ENCODE measurements around the gene DAPK1. TPM values are rescaled to one million over a fixed set of nuclear protein-coding genes. Genes with fewer than 3 reads are reported as not detected.

DAPK1 gene
- polyA plus RNA-seq, 1 of the 3 experiments (the other 2 are of a cell fraction), result 0.61 TPM

- TF ChIP-seq MEF2A (IDR thresholded peaks at IDR 0.05; ENCODE audit: borderline replicate concordance, low read depth) (no peak), NFIC (IDR thresholded peaks at IDR 0.05; ENCODE audit: borderline replicate concordance) (no peak), FOSL2 (IDR thresholded peaks at IDR 0.05; ENCODE audit: borderline replicate concordance, low read depth) (no peak), RAD21 (IDR thresholded peaks at IDR 0.05; ENCODE audit: low read length) (no peak), SIN3A (IDR thresholded peaks at IDR 0.05; ENCODE audit: borderline replicate concordance, low read depth, low read length) (no peak), CTCF (IDR thresholded peaks at IDR 0.05) (no peak), ZBTB33 (IDR thresholded peaks at IDR 0.05; ENCODE audit: borderline replicate concordance, low read depth) (no peak), USF1 (IDR thresholded peaks at IDR 0.05; ENCODE audit: borderline replicate concordance, low read depth) (no peak), RCOR1 (IDR thresholded peaks at IDR 0.05; ENCODE audit: low read length) (no peak), IRF3 (IDR thresholded peaks at IDR 0.05; ENCODE audit: low read depth, low read length) (no peak), NRF1 (IDR thresholded peaks at IDR 0.05; ENCODE audit: low read depth, low read length) (no peak), SMC3 (IDR thresholded peaks at IDR 0.05; ENCODE audit: low read depth, low read length) (no peak), EZH2phosphoT487 (IDR thresholded peaks at IDR 0.05; ENCODE audit: borderline replicate concordance, low read depth) (no peak), MAX (IDR thresholded peaks at IDR 0.05; ENCODE audit: low read depth) (no peak), JUND (IDR thresholded peaks at IDR 0.05) (no peak)
- no peaks in the 10 kb centered on the region for H3K27me3 ChIP-seq (ENCODE audit: insufficient read depth)
- H3K36me3 ChIP-seq (replicated peaks in 1 of 2; ENCODE audit: control insufficient read depth in 1 of 2, insufficient read depth in 2 of 2, low read length in 1 of 2), result no peaks in the 10 kb centered on the region
- DNase-seq, result no peak
- H3K9me2 ChIP-seq, result no peaks in the 10 kb centered on the region
- H3K4me1 ChIP-seq (ENCODE audit: control insufficient read depth in 1 of 2, insufficient read depth in 2 of 2, low read depth in 1 of 2, low read length in 1 of 2), result peaks cover 0 to 16% of the 10 kb centered on the region in 2 experiments; a peak in 1 of 4 replicates
- no peak overlapping the region for H3K9ac ChIP-seq
- H3K9me3 ChIP-seq, result no peaks in the 10 kb centered on the region
- CTCF ChIA-PET, result interaction anchor here (0.7 to 1.6 kb wide), 4 partner anchors 13 to 385 kb away, joined by 3 to 5 read pairs (median 4); no protein-coding TSS in a partner anchor
- no peaks in the 10 kb centered on the region for H4K20me1 ChIP-seq (ENCODE audit: insufficient read depth)
- 58% methylated on average over 4 of the region's 5 CpGs for WGBS (ENCODE audit: low lambda C conversion rate)
- no peaks in the 10 kb centered on the region for H3K79me2 ChIP-seq (ENCODE audit: insufficient read depth)
- no peak overlapping the region for H3K4me3 ChIP-seq (ENCODE audit: low read depth in 2 of 2, low read length in 1 of 2)
- POLR2A ChIA-PET, result no interaction called here
- H2AFZ ChIP-seq (ENCODE audit: low read depth), result no peak overlapping the region
- peaks cover 10% of the 10 kb centered on the region for H3F3A ChIP-seq (replicated peaks; ENCODE audit: insufficient read depth)
- no peak overlapping the region for H3K27ac ChIP-seq (ENCODE audit: low read depth in 2 of 2, low read length in 1 of 2)
- no peak overlapping the region for H3K4me2 ChIP-seq
Observed at GRCh38 chr9:87722393-87723088, 224.9 kb downstream of the DAPK1 start.

All from SK-N-SH (cell line).